Stimulated activated CD8-positive, alpha-beta memory T cell treated with anti-CD3 and anti-CD28 coated beads, Interleukin-15, amount 100 ng/mL, for 48 hours (primary cell): ENCODE data around the gene LZTFL1.
"Not testable (repeated sequence)": the region's sequence is repeated elsewhere in the genome, so short reads cannot be mapped to it uniquely, and the experiment has no call there.

Experiments used
- DNase-seq, 2 donors: peaks; one replicate each; pipeline ENCODE4 v3.0.0-alpha.2; 2020; ENCODE audit warnings: low read depth in 2 of 2

LZTFL1 gene

DNA sequence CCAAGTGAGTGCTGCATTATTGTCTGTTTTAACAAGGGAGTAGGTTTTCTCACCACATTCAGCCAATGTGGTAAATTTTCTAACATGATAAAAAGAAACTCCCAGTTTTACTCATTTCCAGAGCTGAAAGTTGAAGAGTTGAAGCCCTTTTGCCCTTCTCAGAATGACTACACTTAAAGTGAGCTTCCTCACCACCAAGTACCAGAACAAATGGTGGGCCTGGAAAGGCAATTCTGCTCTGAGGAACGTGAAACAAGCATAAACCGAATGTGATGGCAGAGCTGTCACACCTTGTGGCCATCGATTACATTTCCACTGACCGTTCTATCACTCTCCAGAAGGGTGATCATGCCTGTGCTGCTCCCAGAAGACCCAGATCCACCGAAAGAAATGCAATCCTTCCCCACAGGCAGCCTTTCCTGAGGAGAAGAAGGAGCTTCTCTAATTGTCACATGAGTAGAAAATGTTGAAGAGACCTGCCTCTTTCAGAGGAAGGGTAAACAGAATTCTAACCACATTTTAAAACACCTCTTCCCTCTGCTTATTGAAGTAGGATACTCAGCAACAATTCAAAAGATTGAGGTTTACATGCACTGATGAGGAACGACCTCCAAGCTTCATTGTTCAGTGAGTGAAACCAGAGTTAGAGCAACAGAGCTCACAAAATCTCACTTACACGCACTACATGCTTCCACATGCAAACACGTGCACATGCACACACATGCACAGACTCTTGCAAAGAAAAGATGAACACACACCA is 23.0 kb upstream of the LZTFL1 start:
- peak in 1 of 2 donors; percentile 31 for DNase-seq

DNA sequence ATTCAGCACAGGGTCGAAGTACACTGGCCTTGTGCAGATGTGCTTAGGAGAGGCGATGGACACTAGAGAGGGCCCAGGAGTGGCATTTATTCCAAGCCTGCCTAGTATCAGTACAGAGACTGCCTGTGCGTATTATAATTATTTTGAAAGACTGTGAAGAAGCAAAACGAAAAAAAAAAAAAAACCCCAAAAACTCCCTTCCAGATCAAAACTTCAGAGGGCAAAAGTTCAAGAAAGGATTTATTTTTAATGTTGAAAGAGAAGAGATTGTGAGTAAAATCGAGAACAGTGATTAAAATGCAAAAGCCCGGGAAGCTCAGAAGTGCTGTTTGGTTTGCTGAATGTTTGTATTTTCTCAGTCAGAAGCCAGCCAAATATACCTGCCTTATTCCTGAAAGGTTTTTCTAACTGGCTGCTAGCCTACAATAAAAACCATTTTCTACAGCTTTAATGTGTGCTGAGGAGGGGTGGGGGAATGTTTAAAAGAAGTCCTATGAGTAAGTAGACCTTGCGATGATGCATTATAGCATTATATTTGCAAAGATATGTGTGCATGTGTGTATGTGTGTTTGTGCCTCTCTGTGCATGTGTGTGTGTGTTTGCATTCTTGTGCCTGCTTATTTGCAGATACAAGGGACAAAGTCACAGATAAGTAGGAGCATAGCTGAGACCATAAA is 19.3 kb upstream of the LZTFL1 start:
- DNase-seq, result no peak

- no peak for DNase-seq
Observed at GRCh38 chr3:45860481-45860880, 18.6 kb upstream of the LZTFL1 start.

DNA sequence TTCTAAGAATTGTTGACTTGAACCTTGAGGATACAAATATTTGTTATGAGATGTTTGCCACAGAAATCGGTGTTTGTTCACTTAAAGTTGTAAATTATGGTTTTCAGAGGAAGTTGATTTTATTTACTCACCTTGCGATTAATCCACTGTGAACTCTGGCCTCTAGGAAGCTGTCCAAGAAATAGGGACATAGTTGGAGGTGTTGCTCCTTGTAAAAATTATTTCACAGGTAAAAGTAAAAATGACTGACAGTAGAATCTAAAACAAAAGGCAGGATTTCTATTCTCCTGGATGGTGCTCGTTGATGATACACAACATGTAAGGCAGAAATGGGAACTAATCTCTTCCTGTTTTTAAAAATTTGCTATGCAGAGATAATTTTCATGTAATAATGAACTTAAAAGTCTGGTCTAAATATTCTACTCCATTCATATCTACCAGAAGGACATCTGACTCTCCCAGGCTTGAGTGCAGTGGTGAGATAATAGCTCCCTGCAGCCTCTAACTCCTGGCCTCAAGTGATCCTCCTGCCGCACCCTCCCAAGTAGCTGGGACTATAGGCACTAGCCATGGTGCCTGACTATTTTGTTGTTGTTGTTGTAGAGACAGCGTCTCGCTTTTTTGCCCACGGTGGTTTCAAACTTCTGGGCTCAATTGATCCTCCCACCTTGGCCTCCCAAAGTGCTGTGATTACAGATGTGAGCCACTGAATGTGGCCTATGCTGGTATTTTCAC is 17.1 kb upstream of the LZTFL1 start:
- no peak for DNase-seq

GRCh38 chr3:45857024-45857423 is 15.1 kb upstream of the LZTFL1 start:
- DNase-seq, result not testable (repeated sequence)

- not testable (repeated sequence) for DNase-seq
Observed at GRCh38 chr3:45856323-45856722, 14.4 kb upstream of the LZTFL1 start.

DNA sequence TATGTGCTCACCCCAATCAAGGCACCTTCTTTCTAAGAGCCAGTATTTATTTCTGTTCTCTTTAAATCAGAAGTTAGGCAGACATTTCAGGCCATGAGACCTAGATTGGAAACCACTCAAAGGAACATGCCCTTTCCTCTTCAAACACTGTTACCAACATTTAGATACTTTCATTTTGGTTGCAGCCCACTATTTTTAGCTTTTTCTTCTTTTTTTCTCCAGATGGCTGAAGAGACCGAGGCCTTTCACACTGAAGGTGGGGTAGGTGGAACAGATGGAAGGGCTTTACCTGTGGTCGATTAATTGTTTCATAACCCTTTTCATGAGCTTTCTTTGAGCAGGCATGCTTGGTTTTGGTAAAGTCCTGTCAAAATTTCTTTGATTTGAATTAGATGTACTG is 10.9 kb upstream of the LZTFL1 start:
- no peak for DNase-seq

- no peak for DNase-seq
Observed at GRCh38 chr3:45848392-45848791, 6.5 kb upstream of the LZTFL1 start.

DNA sequence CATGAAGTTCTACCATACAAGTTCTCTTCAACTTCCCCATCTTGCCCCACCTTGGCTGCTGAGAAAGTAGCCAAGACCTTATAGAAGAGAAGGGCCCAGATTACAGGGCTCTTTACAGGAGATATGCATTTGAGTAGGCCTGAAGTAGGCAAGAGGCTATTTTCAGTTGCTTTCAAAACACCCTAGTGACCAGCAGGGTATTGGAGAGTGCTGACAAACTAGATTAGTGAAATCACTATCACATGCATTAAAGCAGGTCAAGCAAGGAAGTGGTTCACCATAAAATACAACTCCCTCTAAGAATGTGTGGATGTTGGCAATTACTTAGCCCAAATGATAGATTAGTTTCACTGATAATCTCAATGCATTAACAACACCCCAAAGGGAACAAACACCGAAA is 2.7 kb upstream of the LZTFL1 start:
- DNase-seq, result no peak

DNA sequence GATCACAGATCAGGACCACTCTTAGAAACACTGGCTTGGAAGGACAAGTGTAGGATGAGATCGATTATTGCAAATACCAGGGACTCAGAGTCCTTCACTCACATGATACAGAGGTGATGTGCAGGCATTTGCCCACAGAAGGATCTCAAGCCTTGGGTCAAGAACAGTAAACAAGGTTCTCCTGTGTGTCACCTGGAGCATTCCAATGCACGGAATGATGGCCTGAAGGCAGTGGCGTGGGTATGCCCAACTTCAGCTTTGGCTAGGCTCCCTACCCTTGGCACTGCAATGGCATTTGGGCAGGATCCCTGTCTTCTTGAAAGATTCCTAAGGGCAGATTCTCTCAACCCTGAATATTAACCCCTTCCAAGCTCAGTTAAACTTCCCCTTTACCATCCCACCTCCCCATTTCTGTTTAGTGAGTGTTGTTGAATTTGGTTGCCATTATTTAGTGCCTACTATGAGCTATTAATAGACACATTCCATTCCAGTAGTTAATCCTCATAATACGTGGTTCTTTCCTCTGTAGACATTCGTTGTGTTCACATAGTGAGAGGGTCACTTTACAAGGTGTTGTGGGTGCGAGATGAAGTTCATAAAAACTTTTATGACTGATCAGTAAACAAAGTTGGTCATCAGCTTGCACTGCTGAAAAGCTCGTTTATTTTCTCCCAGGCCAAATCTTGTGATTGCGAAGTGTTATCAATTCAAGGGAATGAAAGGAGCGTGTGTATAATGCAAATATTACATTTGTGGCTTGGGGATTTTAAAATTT is 1.1 kb upstream of the LZTFL1 start:
- DNase-seq, result no peak

- no peak for DNase-seq
Observed at GRCh38 chr3:45841420-45841756, 531 bp downstream of the LZTFL1 start.

DNA sequence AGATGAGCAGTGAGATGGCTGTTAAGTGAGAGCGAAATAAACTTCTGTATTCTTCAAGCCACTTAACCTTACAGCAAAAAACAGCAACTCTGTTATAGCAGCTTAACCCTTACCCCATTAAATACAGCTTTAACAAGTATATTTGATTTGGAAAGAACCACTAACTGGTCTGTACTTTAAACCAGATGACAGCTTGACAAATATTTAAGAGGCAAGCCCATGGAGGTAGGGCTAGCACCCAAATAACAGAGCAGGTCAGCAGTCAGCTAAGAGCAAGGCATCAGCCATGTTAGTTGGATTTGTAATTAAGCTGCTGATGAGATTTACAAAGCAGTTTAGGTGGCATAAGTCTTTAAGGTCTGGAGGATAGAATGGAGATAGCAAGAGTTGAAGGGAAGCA is 3.5 kb downstream of the LZTFL1 start:
- no peak for DNase-seq

GRCh38 chr3:45832699-45833098 is 9.2 kb downstream of the LZTFL1 start:
- DNase-seq, result no peak

GRCh38 chr3:45830121-45830520 is 11.8 kb downstream of the LZTFL1 start:
- DNase-seq, result no peak

DNA sequence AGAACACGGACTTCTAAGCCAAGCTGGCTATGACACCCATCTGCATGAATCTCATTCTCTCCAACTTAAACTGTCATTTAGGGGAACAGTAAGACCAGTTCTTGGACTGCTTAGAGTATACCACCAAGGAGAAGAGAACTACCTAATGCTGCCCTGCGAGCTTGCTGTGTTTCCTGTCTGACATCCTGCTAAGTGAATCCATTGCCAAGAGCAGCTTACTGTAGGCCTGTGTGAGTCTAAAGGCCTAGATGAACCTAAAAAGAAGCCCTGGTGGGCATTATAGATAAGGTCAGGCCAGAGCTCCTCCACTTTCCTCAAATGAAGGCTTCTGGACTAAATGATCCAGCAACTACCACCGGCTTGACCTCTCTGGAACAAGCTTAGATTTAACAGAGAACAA is 15.0 kb downstream of the LZTFL1 start:
- DNase-seq, result no peak

GRCh38 chr3:45826321-45826720 is 15.6 kb downstream of the LZTFL1 start:
- no peak for DNase-seq

DNA sequence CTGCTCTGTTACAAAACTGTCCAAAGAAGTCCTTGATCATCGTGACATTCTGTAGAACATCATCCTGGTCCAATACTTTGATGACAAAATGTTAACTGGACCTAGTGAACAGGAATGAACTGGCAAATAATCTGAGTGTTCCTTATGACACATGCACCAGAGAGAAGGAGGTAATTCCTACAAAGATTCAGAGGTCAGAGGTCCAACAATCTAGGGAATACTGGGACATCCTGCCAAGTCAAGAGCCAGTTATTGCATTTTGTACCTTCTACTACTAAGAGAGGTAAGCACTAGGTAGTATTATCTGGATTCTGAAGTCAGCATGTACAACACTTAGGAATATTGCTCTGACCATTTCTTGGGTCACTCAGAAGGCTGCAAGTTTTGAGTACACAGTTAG is 20.8 kb downstream of the LZTFL1 start:
- no peak for DNase-seq

GRCh38 chr3:45819543-45819942 is 22.4 kb downstream of the LZTFL1 start:
- no peak for DNase-seq

DNA sequence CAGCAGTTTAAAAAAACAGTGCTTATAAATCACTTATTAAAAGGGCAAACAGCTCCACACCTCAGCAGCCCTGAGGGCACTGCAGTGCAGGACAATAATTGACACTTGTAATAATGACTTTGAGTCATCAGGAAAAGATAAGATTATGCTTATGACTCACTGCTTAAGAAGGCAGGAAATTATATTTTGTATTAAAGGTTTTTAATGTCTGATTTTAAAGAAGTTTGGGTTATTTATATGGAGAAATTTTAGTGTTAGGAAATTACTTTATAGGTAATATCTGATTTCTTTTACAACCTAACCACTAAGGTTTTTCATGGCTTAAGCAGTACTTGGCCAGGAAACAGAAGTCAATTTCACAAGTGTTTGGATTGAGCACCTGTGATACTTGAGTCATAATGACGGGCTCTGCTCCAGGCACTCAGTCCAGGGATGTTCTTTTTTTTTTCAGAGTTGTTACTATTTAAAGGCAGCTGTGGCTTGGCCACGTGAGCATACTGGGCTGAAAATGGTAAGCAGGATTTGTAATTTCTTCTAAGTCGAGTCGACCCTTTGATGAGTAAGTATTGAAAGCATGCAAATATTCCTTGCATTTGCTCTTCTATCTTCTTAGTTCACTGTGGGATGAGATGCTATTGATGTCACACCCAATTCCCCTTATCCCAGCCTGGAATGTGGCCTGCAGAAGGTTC is 23.9 kb downstream of the LZTFL1 start:
- no peak for DNase-seq

GRCh38 chr3:45816544-45816943 is 25.4 kb downstream of the LZTFL1 start:
- no peak for DNase-seq

GRCh38 chr3:45814322-45814721 is 27.6 kb downstream of the LZTFL1 start:
- DNase-seq, result no peak
